Stimulated activated CD4-positive, alpha-beta T cell treated with anti-CD3 and anti-CD28 coated beads, Interleukin-2, amount 100 ng/mL, for 4 hours (primary cell): Measurements from ENCODE around the gene ZNF124.
"Not testable (repeated sequence)": the region's sequence is repeated elsewhere in the genome, so short reads cannot be mapped to it uniquely, and the experiment has no call there.

Experiments
- DNase-seq: peaks from one replicate; pipeline ENCODE4 v3.0.0-alpha.2; 2020; ENCODE audit warnings: low read depth

The ZNF124 gene

GRCh38 chr1:247172996-247173395 lies 1.2 kb upstream of the ZNF124 start:
- DNase-seq = no peak

DNA sequence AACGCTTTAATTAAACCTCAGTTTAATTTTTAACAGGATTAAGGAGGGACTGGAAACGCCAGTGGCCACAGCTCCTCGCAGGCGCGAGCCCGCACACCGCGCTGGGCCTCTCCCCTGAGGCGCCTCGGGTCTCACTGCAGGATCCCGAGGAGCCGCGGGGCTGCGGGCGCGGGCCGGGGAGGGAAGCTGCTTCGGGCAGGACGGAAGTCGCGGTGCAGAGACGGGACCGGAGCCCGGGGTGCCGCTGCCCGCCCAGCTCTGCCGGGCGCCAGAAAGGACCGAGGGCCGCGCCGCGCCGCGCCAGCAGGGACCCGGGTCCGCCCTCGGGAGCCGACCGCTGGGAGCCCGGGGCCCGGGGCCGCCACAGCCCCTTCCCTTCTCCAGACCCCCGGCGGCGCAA lies 377 bp downstream of the ZNF124 start:
- DNase-seq = not testable (repeated sequence)

- DNase-seq = no peak
Observed at GRCh38 chr1:247165674-247166073, 6.1 kb downstream of the ZNF124 start.

DNA sequence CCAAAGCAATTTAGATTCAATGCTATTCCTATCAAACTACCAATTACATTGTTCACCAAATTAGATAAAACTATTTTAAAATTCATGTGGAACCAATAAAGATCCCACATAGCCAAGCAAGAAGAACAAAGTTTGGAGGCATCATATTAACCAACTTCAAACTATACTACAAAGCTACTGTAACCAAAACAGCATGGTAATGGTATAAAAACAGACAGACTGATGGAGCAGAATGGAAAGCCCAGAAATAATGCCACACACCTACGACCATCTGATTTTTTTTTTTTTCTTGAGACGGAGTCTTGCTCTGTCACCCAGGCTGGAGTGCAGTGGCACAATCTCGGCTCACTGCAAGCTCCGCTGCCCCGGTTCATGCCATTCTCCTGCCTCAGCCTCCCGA lies 7.1 kb downstream of the ZNF124 start:
- no peak for DNase-seq

DNA sequence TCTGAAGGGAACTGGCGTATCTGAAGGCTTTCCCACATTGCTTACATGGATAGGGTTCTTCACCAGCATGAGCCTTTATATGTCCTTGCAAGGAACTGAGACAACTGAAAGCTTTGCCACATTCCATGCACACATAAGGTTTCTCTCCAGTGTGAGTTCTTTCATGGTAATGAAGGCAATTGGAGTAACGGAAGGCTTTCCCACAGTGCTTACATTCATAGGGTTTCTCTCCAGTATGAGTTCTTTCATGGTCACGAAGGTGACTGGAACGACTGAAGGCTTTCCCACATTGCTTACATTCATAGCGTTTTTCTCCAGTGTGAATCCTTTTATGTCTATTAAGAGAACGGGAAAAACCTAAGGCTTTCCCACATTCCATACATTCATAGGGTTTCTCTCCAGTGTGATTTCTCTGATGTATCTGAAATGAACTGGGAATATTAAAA lies 15.0 kb downstream of the ZNF124 start:
- no peak for DNase-seq

GRCh38 chr1:247147781-247148180 lies 24.0 kb downstream of the ZNF124 start:
- no peak for DNase-seq

- not testable (repeated sequence) for DNase-seq
Observed at GRCh38 chr1:247147120-247147519, 24.7 kb downstream of the ZNF124 start.

GRCh38 chr1:247146671-247147070 lies 25.1 kb downstream of the ZNF124 start:
- no peak for DNase-seq

GRCh38 chr1:247145279-247145678 lies 26.5 kb downstream of the ZNF124 start:
- DNase-seq = no peak

DNA sequence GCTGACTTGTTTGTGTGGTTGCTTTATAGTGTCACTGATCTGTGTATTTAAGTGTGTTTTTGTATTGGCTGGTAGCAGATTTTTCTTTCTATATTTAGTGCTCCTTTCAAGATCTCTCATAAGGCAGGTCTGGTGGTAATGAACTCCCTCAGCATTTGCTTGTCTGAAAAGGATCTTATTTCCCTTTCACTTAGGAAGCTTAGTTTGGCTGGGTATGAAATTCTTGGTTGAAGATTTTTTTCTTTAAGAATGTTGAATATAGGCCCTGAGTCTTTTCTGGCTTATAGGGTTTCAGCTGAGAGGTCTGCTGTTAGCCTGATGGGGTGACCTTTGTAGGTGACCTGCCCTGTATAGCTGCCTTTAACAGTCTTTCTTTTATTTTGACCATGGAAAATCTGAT lies 32.3 kb downstream of the ZNF124 start:
- not testable (repeated sequence) for DNase-seq

DNA sequence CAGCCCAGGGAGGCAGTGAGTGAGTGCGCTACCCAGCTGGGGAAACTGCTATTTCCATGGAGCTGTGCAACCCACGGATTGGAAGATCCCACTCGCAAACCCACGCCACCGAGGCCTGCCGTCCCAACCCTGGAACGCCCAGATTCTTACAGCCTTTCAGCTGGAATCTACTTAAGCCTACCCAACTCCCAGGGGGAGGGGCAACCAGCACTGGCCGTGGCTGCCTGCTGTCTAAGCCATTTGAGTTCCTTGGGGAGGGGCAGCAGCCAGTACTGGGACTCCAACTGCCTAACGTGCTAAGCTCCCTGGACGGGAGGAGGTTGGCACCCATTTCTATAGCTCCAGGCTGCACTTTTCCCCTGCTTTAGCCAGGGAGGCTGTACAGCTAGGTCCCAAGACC lies 40.6 kb downstream of the ZNF124 start:
- no peak for DNase-seq

GRCh38 chr1:247127519-247128282 lies 44.1 kb downstream of the ZNF124 start:
- DNase-seq = not testable (repeated sequence)

- not testable (repeated sequence) for DNase-seq
Observed at GRCh38 chr1:247126601-247127000, 45.2 kb downstream of the ZNF124 start.

GRCh38 chr1:247126166-247126565 lies 45.7 kb downstream of the ZNF124 start:
- DNase-seq = not testable (repeated sequence)

GRCh38 chr1:247121382-247121781 lies 50.4 kb downstream of the ZNF124 start:
- no peak for DNase-seq

DNA sequence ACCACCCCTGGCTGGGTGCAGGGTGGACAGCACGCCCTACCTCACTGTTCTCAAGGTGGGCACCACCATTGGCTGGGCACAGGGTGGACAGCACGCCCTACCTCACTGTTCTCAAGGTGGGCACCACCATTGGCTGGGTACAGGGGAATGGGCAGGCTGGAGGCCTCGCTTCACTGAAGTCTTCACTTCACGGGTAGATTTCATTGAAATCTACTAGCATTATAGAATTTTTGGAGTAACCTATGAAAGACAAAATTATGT lies 51.5 kb downstream of the ZNF124 start:
- not testable (repeated sequence) for DNase-seq

- DNase-seq = no peak
Observed at GRCh38 chr1:247119600-247120407, 52.0 kb downstream of the ZNF124 start.

DNA sequence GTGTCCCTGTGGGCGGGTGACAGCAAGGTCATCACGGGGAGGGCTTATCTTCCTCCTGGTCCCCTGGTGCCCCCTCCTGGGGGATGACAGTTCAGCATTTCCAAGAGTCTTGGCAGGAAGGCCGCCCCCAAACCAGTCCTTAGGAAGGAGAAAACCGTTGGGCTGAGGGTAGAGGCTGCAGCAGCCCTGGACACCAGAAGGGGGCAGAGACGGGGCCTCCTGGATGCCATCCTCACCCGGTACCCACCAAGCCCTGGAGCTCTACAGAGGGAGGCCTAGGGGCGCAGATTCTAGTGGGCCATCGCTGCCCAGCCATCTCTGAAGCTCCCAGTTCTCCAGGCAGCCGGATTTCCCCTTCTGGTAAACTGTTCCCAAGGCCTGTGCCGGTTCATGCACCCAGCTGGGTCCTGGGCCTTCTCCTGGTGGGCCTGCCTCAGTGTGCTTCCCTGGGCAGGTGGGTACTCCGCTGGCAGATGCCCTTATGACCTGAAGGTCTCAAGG lies 52.8 kb downstream of the ZNF124 start:
- DNase-seq = no peak

GRCh38 chr1:247115545-247115944 lies 56.3 kb downstream of the ZNF124 start:
- DNase-seq = no peak

DNA sequence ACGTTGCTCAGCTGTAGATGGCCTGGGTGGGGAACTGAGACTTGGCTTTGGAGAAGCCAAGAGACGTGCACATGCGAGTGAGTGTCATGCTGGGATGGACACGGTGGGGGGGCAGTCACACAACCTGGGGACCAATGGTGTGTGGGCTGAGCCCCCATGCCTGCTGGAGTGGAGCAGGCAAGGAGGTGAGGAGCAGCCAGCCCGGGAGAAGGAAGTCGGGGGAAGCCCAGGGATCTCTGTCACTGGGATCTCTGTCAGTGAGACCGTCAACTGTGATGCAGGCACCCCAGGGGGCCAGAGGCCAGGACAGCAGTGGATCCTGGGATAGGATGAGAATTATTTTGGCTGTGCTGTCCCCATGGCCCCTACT lies 56.7 kb downstream of the ZNF124 start:
- DNase-seq = no peak

DNA sequence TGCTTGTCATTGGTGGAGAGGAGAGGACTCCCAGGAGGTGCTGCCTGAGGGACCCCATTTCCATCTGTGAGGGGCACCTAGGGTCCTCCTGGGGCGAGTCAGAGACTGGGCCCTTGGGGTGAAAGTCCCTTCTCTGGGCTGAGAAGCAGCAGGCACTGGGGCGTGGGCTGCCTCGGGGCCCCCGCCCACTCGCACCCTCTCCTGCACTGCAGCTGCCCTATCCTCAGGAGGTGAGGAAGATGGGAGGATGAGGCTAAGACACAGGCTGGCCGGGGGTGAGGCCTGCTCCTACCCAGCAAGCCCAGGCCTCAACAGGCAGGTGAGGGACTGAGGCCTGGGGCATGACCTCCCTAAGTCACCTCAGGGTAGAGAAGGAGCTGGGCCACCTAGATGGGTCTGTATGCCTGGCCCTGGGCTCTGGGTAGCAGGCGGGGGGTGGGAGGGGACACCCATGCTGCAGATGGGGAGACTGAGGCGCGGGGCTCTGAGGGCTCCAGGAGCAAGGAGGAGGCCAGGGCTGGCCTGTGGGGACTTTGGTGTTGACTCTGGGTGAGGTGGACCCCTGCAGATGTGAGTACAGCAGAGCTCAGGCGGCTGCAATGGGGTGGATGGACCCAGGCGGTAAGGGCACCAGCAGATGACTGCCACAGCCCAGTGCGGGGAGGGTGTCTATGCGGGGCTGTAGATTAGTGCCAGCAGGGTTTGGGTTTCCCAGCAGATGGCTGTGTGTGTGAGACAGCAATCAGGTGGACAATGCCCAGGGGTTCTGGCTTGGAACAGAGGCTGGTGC lies 57.3 kb downstream of the ZNF124 start:
- no peak for DNase-seq

DNA sequence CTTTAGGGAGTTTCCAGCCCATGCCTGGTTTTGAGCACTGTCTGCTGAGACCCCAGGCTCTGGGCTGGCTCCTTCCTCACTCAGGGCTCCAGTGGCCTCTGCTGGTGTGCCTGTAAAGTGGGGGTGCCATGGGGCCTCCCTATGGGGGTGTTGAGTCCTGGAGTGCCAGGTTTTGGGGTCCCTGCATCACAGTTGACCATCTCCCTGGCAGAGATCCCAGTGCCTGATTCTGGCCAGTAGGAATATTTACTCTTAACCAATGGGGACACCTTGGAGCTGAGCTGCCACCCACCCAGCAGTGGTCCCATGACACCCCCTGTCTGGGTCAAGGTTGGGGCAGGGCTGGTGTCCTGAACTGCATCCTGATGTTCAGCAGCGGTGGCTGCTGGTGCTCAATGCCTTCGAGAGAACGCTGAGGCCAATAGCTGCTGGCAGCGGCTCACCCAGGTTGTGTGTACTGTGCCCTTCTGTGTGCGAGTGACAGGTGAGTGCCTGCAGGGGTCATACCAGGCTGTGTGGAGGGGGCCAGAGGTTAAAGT lies 58.0 kb downstream of the ZNF124 start:
- no peak for DNase-seq
